Breast epithelium (tissue), 4 donors: Measurements from ENCODE around the gene OCRL. TPM values are rescaled to one million over a fixed set of nuclear protein-coding genes. Genes with fewer than 3 reads are reported as not detected.
A peak's percentile ranks its signal among the peaks of the same experiment; 100 is the strongest.

Experiments
- DNase-seq, 2 donors: peaks; one replicate each; pipeline ENCODE4 v3.0.0-alpha.2; 2019; ENCODE audit warnings: low spot score in 2 of 2
- H3K27ac ChIP-seq, 2 donors: fragments of 200-600 bp; sonication (generic) in 1 of 2; one replicate each; pipeline ENCODE4 v1.5.1; 2016 to 2019; ENCODE audit warnings: mild to moderate bottlenecking in 1 of 2
- H3K27me3 ChIP-seq, 2 donors: fragments of 200-600 bp; sonication (generic) in 1 of 2; one replicate each; pipeline versions ENCODE4 v1.5.1 to v1.6.0; 2017 to 2019; ENCODE audit warnings: control low read depth in 1 of 2, mild to moderate bottlenecking in 1 of 2
- H3K36me3 ChIP-seq: fragments of 200-600 bp; one replicate; pipeline ENCODE4 v1.5.1; 2019
- H3K4me1 ChIP-seq, 2 donors: fragments of 200-600 bp; sonication (generic); one replicate each; pipeline ENCODE4 v1.5.1; 2016 to 2019; ENCODE audit warnings: control low read depth in 1 of 2
- H3K4me3 ChIP-seq, 3 donors: fragments of 200-600 bp; sonication (generic); 1 replicate in 2 of 3; 2 replicates in 1 of 3; pipeline ENCODE4 v1.5.1; 2016 to 2019; ENCODE audit warnings: mild to moderate bottlenecking in 3 of 3, moderate library complexity in 2 of 3
- H3K9me3 ChIP-seq, 2 donors: fragments of 200-600 bp; sonication (generic) in 1 of 2; one replicate each; pipeline ENCODE4 v1.5.1; 2016 to 2019; ENCODE audit warnings: control low read depth in 1 of 2
- POLR2A ChIP-seq: fragments of 450-650 bp; IDR thresholded peaks from one replicate; pipeline ENCODE4 v1.6.1; 2016; ENCODE audit warnings: antibody characterized with exemption, mild to moderate bottlenecking, moderate library complexity
- POLR2AphosphoS5 ChIP-seq, 3 donors: sonication (generic); formaldehyde crosslinking; IDR thresholded peaks; one replicate each; pipeline ENCODE4 v1.6.1; 2017; ENCODE audit warnings: antibody characterized with exemption in 3 of 3
- intact Hi-C: fragments of 100-400 bp; cut with DNase I; formaldehyde crosslinking; loops from one replicate; pipeline ENCODE4 v1.15.1; 2023; ENCODE audit warnings: low total_unique reads
- total RNA-seq, 3 donors: library from RNA; depleted of rRNA; stranded (reverse); fragments of >200 nt; gene quantifications; one replicate each; pipeline ENCODE4 v1.1.0, GENCODE V29; 2016
- TF ChIP-seq, protein P1 (sequence below), 3 donors: fragments of 450-650 bp; IDR thresholded peaks; one replicate each; pipeline ENCODE4 v1.5.1; 2016 to 2017; ENCODE audit warnings: antibody characterized with exemption in 3 of 3, mild to moderate bottlenecking in 3 of 3, moderate library complexity in 3 of 3

Gene OCRL
- total RNA-seq, 3 donors from 2014 or later: 16.7 to 22.1 (median 17.4) TPM

DNA sequence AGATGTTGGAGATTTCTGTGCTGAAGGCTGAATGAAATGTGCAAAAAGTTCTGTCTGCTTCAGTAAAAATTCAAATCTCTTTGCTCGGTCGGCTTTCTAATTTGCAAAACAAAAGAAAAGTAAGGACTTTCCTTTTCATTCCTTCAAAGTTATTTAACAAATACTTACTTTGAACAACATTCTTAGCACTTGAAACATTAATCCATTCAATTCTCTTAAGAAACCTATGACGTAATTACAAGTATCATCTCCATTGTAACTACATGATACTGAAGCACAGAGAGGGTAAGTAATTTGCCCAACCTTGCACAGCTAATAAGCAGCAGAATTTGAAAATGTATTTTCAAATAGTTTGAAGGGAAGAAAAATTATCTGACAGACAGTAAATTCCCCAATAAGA lies 23.7 kb upstream of the OCRL start:
- intact Hi-C loops: no loop called here
- DNase-seq: no peak
- H3K27me3 ChIP-seq: peaks cover 0 to 4% of the 10 kb centered on the region in 2 donors
- H3K9me3 ChIP-seq: no peaks in the 10 kb centered on the region
- H3K4me3 ChIP-seq: no peak overlapping the region
- H3K4me1 ChIP-seq: no peaks in the 10 kb centered on the region
- TF ChIP-seq, protein P1, sequence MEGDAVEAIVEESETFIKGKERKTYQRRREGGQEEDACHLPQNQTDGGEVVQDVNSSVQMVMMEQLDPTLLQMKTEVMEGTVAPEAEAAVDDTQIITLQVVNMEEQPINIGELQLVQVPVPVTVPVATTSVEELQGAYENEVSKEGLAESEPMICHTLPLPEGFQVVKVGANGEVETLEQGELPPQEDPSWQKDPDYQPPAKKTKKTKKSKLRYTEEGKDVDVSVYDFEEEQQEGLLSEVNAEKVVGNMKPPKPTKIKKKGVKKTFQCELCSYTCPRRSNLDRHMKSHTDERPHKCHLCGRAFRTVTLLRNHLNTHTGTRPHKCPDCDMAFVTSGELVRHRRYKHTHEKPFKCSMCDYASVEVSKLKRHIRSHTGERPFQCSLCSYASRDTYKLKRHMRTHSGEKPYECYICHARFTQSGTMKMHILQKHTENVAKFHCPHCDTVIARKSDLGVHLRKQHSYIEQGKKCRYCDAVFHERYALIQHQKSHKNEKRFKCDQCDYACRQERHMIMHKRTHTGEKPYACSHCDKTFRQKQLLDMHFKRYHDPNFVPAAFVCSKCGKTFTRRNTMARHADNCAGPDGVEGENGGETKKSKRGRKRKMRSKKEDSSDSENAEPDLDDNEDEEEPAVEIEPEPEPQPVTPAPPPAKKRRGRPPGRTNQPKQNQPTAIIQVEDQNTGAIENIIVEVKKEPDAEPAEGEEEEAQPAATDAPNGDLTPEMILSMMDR (IDR thresholded peaks at IDR 0.05): no peak
- no peak for TF ChIP-seq POLR2AphosphoS5 (IDR thresholded peaks at IDR 0.05)
- no peak for TF ChIP-seq POLR2A
- H3K27ac ChIP-seq: no peak overlapping the region
- no peaks in the 10 kb centered on the region for H3K36me3 ChIP-seq

DNA sequence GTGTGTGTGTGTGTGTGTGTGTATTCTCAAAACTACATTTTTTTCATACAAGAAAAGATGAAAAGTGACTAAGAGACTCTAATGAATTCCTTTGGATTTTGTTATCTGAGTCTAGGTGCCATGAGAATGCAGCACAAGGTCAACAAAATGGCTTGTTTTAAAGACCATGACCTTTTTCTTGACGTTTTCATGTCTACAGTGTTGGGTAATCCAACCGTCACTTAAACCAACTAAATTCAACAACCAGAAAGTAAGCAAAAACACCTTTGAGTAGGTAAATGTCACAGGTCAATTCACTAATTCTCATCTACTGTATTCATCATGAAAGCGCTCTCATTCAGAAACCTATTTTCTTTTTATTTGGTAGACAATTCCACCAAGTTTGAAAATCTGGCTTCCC lies 19.9 kb upstream of the OCRL start:
- TF ChIP-seq POLR2AphosphoS5 (IDR thresholded peaks at IDR 0.05): no peak
- TF ChIP-seq POLR2A: no peak
- TF ChIP-seq, protein P1 (IDR thresholded peaks at IDR 0.05): no peak
- peaks cover 0 to 13% of the 10 kb centered on the region in 2 donors for H3K27me3 ChIP-seq
- H3K4me1 ChIP-seq: no peaks in the 10 kb centered on the region
- intact Hi-C loops: no loop called here
- no peak overlapping the region for H3K4me3 ChIP-seq
- no peak overlapping the region for H3K27ac ChIP-seq
- no peaks in the 10 kb centered on the region for H3K36me3 ChIP-seq
- no peak for DNase-seq
- no peaks in the 10 kb centered on the region for H3K9me3 ChIP-seq

DNA sequence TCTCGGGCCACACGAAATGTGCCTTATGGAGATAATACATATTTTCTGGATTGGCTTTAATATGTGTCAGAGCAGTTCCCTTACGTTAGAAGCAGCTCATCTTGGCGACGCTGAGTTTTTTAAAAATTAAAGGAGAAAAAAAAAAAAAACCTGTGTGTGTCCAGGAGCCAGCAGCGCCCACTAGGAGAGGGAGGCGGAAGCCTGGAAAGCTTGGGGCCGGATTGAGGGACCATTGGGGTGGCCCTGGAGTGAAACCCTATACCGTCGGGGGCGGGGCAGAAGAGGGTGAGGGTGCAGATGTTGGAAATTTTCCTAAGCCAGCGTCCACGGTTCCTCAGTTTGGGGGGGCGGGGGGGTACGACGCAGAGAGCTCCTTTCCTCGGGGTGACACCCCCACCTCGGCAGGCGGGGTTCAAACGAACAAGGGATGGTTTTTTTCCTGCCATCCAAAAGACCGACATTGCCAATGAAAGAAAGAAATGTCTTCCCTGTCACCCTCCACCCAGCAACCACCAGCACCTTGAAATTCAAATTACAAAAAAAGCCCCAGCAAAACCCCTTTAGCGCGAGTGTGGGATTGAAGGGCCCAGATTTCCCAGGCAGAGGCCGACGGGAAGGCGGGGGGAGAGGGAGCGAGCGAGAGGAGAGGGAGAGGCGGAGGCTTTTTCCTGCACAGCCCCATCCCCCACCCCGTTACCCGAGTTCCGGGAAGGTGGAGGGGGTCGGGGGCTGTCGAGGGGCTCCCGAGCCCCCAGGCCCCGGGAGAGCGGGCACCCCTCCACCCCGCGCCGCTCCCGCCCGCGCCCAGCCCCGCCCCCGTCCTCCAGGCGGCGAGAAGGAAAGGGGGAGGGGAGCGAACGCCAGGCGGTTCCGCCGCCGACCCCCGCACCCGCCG lies 17.6 kb upstream of the OCRL start:
- Histone ChIP-seq H3K27me3 (peaks cover 0 to 9% of the 10 kb centered on the region in 2 donors), H3K27ac (peak overlapping the region; percentile 83 to 93), H3K36me3 (no peaks in the 10 kb centered on the region), H3K4me1 (no peaks in the 10 kb centered on the region), H3K4me3 (peak overlapping the region; percentile 72 to 84 (median 75)), H3K9me3 (no peaks in the 10 kb centered on the region)
- intact Hi-C loops: no loop called here
- TF ChIP-seq, protein P1 (IDR thresholded peaks at IDR 0.05): no peak
- TF ChIP-seq POLR2AphosphoS5 (IDR thresholded peaks at IDR 0.05) (no peak), POLR2A (no peak)
- DNase-seq: peak in 1 of 2 donors; percentile 52

DNA sequence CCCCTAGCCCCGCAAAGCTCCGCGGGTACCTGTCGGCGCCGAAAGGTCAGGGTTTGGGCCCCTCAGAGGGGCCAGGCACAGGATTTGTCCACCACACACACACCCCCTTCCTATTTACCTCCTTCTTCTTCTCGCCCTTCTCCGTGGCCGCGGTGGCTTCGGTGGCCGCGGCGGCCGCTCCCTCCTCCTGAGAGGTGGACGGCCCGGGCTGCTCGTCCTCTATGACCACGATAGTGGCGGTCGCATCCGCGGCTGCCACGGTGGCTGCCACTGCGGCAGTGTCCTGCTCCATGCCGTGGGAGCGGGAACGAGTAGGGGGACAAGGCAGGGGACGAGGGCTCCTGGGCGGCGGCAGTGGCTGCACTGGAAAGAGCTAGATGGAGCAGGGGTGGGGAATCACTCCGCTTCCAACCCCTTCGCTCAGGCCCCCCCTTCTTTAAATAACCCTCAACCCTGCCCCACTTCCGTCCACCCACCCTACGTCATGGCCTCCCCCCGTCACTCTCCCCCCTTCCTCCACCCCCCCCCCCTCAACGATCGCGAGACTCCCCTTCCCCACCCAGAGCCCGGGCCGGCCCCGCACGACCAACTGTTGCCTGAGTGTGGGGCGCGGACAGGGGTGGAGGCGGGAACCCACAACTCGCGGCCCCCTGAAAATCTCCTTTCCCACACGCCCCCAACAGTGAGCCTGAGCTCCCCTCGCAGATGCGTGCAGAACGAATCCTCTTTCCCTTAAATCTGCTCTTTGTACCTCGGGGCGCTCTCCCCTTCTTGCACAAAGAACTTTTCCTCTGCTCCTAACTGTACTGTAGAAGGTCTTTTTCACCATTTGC lies 16.8 kb upstream of the OCRL start, which contains the start of gene SMARCA1:
Gene SMARCA1 (minus strand): TSS at position 412 of the 833 bp plus-strand sequence. CDS start 120 bp downstream, at position 292.
- H3K9me3 ChIP-seq: no peaks in the 10 kb centered on the region
- peak within 1 kb of the TSS; percentile 72 to 84 (median 75) for H3K4me3 ChIP-seq
- intact Hi-C loops: no loop called here
- peak in 1 of 2 donors; percentile 51 for DNase-seq
- no peaks in the 10 kb centered on the region for H3K4me1 ChIP-seq
- peaks cover 0 to 9% of the 10 kb centered on the region in 2 donors for H3K27me3 ChIP-seq
- TF ChIP-seq, protein P1 (IDR thresholded peaks at IDR 0.05): no peak
- no peak for TF ChIP-seq POLR2A
- TF ChIP-seq POLR2AphosphoS5 (IDR thresholded peaks at IDR 0.05): no peak
- no peaks in the 10 kb centered on the region for H3K36me3 ChIP-seq
- peak within 1 kb of the TSS; percentile 83 to 93 for H3K27ac ChIP-seq
